ENCODE results near the gene TMEM205. TPM values are rescaled to one million over a fixed set of nuclear protein-coding genes. Genes with fewer than 3 reads are reported as not detected.
A peak's percentile ranks its signal among the peaks of the same experiment; 100 is the strongest.

Gene TMEM205
- total RNA-seq, 1 donor from 2014 or later, result 34.8 TPM

DNA sequence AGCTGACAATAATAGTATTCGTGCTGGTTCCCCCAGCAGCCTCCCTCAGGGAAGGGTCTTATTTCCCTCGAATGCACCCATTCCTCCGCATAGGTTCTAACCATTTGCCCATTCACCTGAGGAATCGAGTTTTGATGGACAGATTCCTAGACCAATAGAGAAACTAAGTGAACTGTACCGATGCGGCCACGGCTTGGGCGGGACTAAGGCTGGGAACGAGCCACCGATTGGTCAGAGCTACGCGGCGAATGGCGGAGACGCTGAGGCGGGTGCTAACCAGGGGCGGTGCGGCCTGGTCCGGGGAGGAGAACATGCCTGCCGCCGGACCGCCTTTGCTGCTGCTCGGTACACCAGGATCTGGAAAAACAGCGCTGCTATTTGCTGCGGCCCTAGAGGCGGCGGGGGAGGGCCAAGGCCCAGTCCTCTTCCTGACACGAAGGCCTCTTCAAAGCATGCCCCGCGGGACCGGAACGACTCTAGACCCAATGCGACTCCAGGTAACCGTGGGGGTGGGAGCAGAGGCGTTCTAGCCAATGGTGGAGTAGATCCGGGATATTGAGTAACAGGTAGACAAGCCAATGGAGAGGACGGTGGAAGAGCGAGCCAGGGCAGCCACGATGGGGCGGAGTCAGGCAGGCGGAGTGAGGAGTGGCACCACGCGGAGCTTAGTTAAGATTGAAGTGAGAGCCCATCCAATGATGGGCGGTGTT, 28.5 kb upstream of the TMEM205 start, which contains the start of gene SWSAP1:
TSS of gene SWSAP1 (plus strand) at position 234 of the 710 bp plus-strand sequence. CDS start at position 249, 15 bp downstream.
- H3K36me3 Mint-ChIP-seq (ENCODE audit: low read depth), result no peaks in the 10 kb centered on the region
- no peaks in the 10 kb centered on the region for H3K27me3 Mint-ChIP-seq (ENCODE audit: low read depth)
- H3K9me3 Mint-ChIP-seq, result no peaks in the 10 kb centered on the region
- H3K4me1 Mint-ChIP-seq, result peaks cover 15% of the 10 kb centered on the region
- no peak for TF ChIP-seq CTCF (conservative IDR thresholded peaks at IDR 0.05)
- peak; percentile 92 for DNase-seq (ENCODE audit: low read depth, low spot score)
- H3K27ac Mint-ChIP-seq (ENCODE audit: unreplicated experiment), result peak within 1 kb of the TSS; percentile 92
- H3K4me3 Mint-ChIP-seq, result no peak within 1 kb of the TSS

DNA sequence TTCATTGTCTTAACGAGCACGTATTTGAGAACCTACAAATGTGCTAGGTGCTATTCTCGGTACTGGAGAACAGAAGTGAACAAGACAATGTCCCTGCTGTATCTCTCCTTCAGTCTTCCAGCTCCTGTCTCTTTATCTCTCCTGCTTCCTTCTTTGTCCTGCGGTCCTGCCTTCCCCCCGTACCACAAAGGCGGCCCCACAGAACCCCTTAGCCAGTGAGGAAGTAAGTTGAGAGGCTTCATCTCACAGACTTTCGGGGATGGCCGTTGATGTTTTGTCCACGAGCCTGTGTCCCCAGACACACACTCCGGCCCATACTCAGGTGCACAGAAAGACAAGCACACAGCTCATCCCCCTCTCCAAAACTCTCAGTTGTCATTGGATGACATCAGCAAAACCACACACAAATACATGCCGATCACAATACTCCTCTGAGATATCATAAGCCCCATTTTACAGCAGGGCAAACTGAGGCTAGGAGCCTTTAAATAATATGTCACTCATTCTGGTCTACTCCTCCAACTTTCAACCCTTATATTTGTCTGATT, 27.9 kb upstream of the TMEM205 start:
- DNase-seq (ENCODE audit: low read depth, low spot score), result no peak
- TF ChIP-seq CTCF (conservative IDR thresholded peaks at IDR 0.05), result no peak
- Mint-ChIP-seq H3K4me3 (no peak overlapping the region), H3K4me1 (peaks cover 15% of the 10 kb centered on the region), H3K27me3 (ENCODE audit: low read depth) (no peaks in the 10 kb centered on the region), H3K27ac (ENCODE audit: unreplicated experiment) (peak overlapping the region; percentile 92), H3K36me3 (ENCODE audit: low read depth) (no peaks in the 10 kb centered on the region), H3K9me3 (no peaks in the 10 kb centered on the region)

GRCh38 chr19:11373166-11373884, 27.3 kb upstream of the TMEM205 start:
- Mint-ChIP-seq H3K27me3 (ENCODE audit: low read depth) (no peaks in the 10 kb centered on the region), H3K36me3 (ENCODE audit: low read depth) (no peaks in the 10 kb centered on the region), H3K9me3 (no peaks in the 10 kb centered on the region), H3K4me3 (no peak overlapping the region), H3K4me1 (peaks cover 12% of the 10 kb centered on the region), H3K27ac (ENCODE audit: unreplicated experiment) (peak overlapping the region; percentile 92)
- TF ChIP-seq CTCF (conservative IDR thresholded peaks at IDR 0.05), result no peak
- DNase-seq (ENCODE audit: low read depth, low spot score), result peak; percentile 65

DNA sequence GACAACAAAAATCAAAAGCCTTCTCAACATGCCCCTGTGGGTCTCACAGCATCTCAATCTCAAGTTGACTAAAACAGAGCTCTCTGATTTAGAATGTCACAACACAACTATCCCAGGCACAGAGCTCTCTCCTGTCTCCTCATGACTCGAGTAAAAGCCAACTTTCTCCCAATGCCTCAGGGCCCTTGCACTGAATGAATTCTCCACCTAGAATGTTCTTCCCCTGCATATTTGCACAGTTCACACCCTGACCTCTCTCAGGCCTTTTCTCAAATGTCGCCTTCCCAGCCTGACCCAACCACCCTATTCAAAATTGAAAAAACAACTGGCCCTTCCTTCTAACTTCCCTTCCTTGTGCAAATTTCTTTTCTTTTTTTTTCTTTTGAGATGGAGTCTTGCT, 24.7 kb upstream of the TMEM205 start:
- no peak for TF ChIP-seq CTCF (conservative IDR thresholded peaks at IDR 0.05)
- Mint-ChIP-seq H3K36me3 (ENCODE audit: low read depth) (no peaks in the 10 kb centered on the region), H3K27me3 (ENCODE audit: low read depth) (no peaks in the 10 kb centered on the region), H3K4me1 (peaks cover 1% of the 10 kb centered on the region), H3K27ac (ENCODE audit: unreplicated experiment) (peak overlapping the region; percentile 46), H3K9me3 (no peaks in the 10 kb centered on the region), H3K4me3 (no peak overlapping the region)
- DNase-seq (ENCODE audit: low read depth, low spot score), result no peak

- DNase-seq (ENCODE audit: low read depth, low spot score), result no peak
- Mint-ChIP-seq H3K4me3 (no peak overlapping the region), H3K4me1 (no peaks in the 10 kb centered on the region), H3K9me3 (no peaks in the 10 kb centered on the region), H3K27me3 (ENCODE audit: low read depth) (no peaks in the 10 kb centered on the region), H3K36me3 (ENCODE audit: low read depth) (no peaks in the 10 kb centered on the region), H3K27ac (ENCODE audit: unreplicated experiment) (no peak overlapping the region)
- TF ChIP-seq CTCF (conservative IDR thresholded peaks at IDR 0.05), result no peak
Observed at GRCh38 chr19:11367528-11367927, 21.5 kb upstream of the TMEM205 start.

Data from neural crest cell (in vitro differentiated cells).